Iris pigment epithelial cell (primary cell): ENCODE data around the gene OVCH1.
"Not testable (repeated sequence)": the region's sequence is repeated elsewhere in the genome, so short reads cannot be mapped to it uniquely, and the experiment has no call there.

Experiments used
- DNase-seq: peaks from one replicate; pipeline ENCODE4 v3.0.0-alpha.2; 2011; ENCODE audit warnings: low read depth

The OVCH1 gene

DNA sequence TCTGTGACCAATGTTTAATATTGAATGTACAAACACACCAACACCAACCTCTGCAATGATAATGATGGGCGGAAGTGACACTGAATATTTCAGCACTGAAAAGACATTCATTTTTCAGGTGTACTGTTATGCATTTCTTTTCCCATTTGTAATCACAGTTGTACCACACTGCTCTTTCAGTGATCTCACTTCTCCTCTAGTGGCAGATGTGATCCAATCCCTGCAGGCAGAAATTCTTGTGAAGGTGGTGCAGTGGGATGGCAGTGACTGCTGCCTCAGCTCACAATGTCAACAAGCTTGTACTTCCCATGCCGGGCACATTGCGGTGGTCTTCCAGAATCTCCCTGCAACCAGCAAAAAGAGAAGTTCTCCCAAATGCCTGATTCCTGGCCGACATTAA is 93.5 kb downstream of the OVCH1 start:
- DNase-seq: no peak

DNA sequence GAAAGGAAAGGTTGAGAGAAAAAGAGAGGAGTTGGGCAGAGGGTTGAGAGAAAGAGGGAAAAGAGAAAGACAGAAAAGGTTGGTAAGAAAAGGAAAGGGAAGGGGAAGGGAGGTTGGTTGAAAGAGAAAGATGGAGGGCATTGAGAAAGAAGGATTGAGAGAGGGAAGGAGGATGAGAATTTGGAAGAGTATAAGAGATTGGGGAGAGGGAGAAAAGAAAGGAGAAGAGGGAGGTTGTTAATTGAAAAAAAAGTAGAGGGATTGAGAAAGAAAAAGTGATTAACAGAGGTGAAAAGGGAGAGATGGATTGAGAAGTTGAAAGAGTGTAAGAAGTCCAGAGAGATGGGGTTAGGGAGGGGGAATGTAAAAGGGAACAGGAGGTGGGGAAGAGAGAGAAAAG is 95.0 kb downstream of the OVCH1 start:
- no peak for DNase-seq

DNA sequence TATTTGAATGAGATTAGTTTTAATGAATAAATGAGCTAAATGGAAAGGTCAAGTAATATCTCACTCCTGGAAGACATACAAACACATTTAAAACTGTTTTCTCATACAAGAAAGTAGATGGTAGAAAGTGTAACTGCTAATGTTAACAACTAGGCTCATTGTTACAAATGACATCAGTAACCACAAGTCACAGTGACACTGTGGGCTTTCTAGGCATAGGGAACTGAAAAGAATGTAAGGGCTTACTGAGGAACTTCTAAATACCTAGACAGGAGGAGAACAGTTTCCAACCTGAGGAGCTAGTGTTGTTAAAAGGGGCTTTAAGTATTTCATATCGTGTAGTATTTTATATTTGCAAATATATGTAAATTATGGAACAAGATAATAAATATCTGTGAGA is 99.0 kb downstream of the OVCH1 start:
- DNase-seq: no peak

DNA sequence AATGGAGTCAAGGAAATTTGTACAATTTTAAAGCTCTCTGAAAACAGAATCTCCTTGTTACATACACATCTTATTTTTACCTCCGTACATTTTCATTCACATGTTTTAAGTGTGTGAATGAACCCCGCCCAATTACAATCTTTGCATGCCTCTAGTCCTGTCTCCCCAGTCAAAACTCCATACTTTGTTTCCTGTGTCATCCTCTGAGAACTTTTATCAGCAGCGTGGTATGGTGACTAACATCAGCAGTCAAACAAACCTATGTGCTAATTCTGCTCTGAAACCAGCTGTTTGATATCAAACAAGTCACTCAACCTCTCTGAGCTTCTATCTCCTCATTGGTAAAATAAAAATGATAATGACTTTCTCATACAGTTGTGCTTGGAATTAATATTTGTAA is 100.7 kb downstream of the OVCH1 start:
- DNase-seq: peak; percentile 63

DNA sequence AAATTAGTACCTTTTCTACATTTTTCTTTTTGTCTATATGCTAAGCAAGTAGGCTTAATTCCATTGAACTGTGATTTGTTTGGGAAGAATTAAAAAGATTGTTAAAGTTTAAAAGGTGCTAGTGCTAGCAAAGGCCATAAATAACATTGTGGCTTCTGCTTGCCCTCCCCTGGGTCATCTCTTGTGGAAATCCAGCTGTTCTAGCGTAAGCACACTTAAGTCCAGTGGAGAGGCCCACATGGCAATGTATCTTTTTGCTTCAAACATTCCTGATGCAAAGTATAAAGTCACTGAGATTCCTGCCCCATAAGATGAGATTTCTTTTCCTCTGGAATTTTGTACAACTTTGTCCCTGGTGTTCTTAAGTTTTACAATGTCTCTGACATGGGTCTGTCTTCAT is 102.1 kb downstream of the OVCH1 start:
- DNase-seq: no peak

DNA sequence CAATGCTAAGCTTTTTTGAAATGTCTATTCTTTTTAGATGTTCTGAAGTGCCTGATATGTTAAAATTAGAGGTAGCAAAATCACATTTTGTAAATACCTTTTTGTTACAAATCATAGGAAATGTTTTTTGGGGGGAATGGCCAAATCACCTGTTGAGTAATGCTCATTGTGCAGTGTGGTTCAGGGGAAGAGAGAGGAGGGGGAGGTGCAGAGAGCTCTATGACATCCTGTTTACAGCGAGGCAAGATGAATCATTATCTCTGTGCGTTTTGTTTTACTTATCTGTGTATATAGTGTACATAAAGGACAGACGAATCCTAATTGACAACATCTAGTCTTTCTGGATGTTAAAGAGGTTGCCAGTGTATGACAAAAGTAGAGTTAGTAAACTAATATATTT is 107.1 kb downstream of the OVCH1 start:
- DNase-seq: peak; percentile 53

DNA sequence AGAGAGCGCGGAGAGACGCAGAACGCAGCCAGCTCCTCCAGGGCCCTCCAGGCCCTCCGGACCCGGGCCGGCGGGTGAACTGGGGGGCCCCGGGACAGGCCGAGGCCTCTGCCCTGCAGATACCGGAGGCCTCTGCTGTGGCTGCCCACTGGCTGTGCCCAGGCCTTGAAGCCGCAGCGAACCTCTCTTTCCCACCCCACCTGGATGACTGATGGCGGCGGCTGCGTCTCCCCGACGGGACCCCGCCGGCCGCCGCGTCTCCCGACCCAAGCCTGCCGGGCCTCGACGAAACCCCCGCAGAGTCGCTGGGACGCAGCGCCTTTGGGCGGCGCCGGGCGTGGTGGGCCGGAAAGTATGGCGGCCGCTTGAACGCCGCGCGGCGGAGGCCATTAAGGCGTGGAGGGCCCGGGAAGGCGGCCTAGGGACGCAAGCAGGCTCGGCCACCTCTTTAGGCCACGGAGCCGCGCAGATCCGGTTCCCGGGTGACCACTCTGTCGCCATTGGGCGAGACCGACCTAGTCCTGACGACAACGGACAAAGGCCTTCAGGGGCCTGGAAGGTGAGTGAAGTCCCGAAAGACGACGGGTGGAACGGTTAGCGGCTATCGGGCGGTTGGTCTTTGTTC is 108.1 kb downstream of the OVCH1 start:
- DNase-seq: no peak

DNA sequence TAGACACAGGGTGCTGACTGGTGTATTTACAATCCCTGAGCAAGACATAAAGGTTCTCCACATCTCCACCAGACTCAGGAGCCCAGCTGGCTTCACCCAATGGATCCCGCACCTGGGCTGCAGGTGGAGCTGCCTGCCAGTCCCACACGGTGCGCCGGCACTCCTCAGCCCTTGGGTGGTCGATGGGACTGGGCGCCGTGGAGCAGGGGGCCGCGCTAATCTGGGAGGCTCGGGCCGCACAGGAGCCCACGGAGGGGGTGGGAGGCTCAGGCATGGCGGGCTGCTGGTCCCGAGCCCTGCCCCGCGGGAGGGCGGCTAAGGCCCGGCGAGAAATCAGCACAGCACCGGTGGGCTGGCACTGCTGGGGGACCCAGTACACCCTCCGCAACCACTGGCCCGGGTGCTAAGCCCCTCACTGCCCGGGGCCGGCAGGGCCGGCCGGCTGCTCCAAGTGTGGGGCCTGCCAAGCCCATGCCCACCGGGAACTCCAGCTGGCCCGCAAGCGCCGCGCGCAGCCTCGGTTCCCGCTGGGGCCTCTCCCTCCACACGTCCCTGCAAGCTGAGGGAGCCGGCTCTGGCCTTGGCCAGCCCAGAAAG is 111.3 kb downstream of the OVCH1 start:
- not testable (repeated sequence) for DNase-seq

DNA sequence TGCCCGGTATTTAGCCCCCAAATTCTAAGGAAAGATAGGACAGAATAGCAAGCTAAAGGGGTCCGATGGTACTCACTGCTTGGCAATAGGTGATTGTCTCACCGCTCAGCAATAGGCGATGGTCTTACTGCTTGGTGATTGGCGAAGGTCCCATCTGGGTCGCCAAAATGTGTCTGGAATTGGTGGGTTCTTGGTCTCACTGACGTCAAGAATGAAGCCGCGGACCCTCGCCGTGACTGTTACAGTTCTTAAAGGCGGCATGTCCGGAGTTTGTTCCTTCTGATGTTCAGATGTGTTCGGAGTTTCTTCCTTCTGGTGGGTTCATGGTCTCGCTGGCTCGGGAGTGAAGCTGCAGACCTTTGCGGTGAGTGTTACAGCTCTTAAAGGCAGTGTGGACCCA is 112.3 kb downstream of the OVCH1 start:
- DNase-seq: not testable (repeated sequence)

DNA sequence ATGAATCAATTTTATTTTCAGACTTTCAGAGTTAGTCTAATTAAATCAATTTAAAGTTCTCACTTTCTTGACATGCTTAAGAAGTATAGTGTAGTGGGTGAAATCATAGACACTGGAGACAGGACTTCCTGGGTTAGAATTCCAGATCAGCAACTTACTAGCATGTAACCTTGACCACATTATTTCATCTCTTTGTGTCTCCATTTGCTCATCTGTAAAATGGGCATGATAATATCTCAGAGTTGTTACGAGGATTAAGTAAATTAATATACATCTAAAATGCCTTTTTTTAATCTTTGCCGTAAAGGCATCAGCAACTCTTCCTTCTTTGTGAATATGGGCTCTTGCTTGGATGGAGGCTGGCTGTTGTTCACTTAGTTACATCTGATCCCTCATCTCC is 115.2 kb downstream of the OVCH1 start:
- DNase-seq: no peak

DNA sequence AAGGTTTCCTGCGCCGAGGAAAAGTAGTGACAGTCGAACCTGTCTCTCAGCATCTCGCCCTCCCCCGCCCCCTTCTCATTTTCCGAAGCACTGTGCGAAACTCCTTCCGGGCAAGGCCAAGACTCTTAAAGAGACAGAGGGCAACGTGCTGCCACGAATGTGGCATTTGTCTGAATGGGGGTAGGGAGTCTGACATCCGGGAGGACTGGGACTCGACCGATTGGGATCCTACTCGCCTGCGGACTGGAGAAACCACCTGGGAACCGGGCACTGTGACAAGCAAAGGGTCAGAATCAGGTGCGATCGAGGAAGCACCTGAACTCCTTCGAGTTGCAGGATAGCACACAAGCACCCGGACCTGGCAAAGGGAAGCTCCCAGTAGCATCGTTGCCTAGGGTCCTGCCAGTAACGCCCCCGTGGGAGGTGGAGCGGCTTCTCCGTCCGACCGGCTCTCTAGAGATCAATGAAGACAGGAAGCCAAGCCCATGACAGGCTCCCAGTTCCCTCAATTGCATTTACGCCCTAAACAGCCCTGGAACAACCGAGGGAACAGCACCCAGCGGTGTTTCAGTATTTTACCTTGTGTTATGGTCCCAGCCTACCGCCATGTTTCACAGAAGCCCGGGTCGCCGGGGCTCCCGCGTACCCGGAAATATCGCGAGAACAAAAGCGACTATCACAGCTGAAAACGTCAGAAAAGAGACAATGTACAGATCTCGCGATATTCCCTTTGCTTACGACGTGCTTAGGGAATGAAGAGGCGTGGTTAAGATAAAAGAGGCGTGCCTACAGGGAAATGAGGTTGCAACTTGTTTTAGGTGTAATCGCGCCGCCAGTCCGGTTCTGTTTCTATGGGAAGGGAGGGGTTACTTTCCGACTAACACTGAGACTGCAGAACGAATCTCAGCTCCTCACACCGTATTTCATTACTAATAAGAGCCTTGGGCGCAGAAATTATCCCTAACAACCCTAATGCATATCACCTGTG is 116.7 kb downstream of the OVCH1 start, which contains the start of gene ERGIC2:
Gene ERGIC2, minus strand, starts transcription at position 637 of the 988 bp plus-strand sequence. CDS start 9,539 bp downstream, outside the sequence.
- DNase-seq: peak; percentile 99
